Effector CD8-positive, alpha-beta T cell (primary cell): ENCODE measurements around the gene TIMP1.

Source experiments
- DNase-seq: peaks from one replicate; lab custom pipeline; 2025; lab: John Stamatoyannopoulos, UW
- total RNA-seq, 4 experiments: gene quantifications; one replicate each; lab custom pipeline; 2026; lab: John Stamatoyannopoulos, UW

TIMP1 gene
- 2.8 to 18.8 (median 12.5) reads per million in 4 experiments for total RNA-seq

DNA sequence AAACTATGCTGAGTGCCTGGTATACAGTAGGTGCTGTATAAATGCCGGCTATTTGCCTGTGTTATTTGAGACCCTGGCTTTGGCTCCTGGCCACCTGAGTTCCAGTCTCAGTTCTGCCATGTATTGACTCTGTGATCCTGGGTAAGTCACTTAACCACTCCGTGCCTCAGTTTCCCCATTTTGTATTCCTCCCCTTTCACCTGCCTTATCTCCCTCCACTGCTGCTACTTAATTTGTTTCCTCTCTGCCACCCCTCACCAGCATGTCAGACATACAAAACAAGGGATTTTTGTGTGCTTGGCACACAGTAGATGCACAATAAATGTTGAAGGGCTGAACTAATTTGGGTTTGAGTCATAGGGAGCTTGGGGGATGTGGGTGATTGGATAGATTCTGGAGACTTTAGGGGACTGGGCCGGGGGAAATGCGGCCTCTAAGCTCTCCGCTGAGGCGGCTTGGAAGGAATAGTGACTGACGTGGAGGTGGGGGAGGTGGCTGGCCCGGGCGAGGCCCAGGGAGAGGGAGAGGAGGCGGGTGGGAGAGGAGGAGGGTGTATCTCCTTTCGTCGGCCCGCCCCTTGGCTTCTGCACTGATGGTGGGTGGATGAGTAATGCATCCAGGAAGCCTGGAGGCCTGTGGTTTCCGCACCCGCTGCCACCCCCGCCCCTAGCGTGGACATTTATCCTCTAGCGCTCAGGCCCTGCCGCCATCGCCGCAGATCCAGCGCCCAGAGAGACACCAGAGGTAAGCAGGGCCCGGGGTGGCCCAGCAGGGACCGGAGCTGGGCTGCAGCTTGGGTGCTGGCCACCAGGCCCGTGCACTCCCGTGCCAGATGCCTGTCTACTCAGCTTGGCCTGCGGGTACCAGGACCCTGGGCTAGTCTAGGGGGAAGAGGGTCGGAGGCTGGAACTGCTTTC lies at the start of gene TIMP1:
Gene TIMP1, plus strand, starts transcription at position 706 of the 917 bp plus-strand sequence. CDS start 980 bp downstream, outside the sequence.
- DNase-seq = peak; percentile 37

DNA sequence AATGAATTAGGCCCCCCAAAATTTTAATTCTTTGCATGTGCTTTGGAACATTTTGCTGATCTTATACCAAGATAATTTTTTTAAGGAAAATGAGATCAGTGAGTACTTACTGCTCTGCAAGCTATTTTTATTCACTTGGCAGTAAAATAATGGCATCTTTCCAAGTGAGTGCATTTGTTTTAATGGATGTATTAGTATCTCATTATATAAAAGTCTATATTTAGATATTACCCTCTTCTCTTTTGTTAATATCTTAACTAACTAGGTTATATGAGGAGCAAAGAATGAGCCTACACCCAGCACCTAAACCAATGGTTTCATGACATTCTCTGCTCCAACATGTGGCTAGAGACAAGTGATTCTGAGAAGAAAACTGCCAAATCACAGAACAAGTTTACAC lies 42.4 kb upstream of the TIMP1 start:
- no peak for DNase-seq

DNA sequence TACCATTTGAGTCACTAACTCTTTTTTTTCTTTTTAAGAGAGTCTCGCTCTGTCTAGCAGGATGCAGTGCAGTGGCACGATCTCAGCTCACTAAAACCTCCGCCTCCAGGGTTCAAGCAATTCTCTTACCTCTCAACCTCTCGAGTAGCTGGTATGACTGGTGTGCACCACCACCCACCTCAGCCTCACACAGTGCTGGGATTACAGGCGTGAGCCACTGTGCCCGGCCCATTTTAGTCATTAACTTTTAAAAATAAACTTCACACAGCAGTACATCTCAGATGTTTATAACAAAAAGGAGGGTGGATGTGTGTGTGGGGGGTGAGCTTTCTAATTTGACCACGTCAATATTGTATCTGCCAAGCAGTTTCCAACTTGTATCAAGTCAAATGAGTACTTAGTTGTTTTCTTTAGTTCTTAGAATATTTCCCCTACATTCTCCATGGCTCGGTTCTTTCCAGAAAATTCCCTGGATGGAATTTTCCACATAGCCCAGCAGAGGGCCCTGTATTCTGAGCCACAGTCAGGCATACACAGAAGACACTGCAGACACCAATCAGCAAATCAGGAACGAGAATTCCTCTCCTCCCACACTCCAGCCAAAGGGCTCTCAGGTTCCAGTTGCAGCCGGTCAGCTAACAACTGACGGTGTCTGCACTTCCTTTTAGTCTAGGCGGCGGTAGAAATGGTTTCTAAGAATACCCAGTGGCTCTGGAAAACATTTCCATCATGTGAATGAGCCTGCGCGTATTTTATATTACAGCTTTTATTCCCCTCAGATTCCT lies 41.3 kb upstream of the TIMP1 start:
- DNase-seq = no peak

DNA sequence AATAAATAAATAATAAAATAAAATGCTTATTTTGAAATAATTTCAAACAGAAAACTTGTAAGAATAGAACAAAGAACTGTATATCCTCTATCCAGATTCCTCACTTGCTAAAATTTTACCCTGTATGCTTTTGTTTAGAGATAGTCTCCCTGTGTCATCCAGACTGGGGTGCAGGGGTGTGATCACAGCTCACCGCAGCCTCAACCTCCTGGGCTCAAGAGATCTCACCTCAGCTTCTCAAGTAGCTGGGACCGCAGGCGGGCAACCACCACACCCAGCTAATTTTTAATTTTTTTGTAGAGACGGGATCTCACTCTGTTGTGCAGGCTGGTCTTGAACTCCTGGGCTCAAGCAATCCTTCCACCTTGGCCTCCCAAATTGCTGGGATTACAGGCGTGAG lies 38.7 kb upstream of the TIMP1 start:
- DNase-seq = no peak

DNA sequence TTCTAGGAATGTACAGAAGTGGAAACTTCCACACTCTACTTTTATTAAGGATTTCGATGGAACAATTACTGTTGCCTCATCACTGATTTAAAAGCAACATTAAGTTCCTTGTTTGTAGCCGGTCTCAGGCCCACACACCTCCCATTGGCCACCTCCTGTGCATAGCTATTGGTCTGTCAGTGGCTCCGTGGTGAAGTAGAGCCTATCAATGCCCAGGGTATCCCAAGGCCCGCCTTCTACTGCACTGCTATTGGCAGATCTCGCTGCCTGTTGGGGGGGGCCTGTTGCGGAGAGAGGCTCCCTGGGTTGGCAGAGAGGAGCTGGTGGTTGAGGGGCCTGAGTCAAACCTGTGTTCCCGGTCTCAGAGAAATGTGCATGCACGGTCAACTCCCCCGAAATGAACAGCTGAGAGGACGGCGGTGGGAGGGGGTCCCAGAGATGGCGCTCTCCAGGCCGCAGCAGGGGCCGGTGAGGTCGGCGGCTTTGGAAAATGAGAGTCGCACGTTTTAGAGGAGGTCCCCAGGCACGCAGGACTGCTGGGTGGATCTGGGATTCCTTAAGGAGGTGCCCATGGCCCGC lies 26.1 kb upstream of the TIMP1 start:
- DNase-seq = peak; percentile 73

DNA sequence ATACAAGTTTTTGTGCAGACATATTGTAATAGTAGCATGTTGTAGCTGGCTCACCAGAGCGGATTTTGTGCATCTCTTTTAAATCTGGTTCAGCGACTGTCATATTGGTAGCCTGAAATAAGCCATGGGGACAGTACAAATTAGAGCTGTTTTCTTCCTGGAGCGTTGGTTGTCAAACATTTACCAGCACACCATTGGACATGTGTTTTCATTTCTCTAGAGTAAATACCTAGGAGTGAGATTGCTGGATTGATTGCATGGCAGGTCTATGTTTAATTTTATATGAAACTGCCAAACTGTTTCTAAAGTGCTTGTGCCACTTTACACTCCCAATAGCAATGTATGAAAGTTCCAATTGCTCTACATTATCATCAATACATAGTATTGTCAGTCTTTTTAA lies 23.8 kb upstream of the TIMP1 start:
- DNase-seq = no peak

DNA sequence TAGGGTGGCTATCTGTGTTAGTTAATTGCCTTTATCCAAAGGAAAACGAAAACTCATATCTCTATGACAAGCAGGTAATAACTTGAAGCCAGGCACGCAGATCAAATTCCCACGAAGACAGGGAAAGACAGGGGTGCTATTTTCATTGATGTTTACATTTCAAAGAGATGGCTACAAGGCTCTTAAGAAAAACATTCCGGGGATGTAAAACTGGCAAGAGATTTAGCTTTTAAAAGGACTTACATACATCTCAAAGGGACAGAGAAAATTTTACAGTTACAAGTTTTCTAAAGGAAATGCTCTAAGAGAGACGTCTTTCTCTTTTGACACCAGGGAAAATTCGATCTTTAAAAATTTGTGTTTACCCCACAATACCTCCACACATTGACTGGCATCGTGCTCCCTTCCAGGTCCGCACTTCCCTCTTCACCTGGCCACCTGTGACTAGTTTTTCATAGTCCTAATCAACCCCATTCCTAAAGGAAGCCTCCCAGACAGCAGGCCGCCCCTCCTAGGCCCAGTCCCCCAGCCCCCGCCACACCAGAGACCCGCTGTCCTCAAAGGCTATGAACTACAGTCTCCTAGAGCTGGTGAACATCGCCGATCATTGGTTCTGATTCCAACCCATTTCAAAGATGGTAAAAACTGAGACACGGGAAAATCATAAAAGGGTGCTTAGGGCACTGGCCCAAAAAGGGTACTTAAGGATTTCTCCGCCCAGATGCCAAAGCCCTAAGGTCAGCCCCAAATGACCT lies 21.9 kb upstream of the TIMP1 start:
- no peak for DNase-seq

DNA sequence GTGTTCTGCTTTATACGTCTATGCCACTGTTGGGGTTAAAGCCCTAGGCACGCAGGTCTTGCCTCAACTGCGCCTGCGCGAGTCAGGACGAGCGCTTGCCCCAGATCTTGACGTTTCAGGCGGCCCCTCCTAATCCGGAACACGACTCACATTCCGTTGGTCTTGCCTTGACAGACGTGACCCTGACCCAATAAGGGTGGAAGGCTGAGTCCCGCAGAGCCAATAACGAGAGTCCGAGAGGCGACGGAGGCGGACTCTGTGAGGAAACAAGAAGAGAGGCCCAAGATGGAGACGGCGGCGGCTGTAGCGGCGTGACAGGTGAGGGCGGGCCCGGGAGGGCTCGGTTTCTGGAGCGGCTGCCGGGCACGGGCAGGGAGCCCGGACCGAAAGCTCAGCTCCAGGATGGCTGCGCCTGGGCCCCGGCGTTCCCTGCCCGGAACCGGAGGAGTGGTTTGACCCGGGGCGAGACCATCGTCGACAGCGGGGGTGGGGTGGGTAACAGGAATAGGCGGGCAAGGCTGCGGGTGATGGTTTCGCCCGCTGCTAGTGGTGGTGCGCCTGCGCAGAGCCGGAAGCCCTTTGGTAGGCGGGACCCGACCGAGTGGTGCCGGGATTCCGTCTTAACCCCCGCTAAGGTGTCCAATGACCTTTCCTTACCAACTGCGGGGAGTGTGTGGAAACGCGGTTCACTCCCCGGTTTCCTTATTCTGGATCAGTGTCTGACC lies 21.1 kb upstream of the TIMP1 start, which contains the start of gene ARAF:
Gene ARAF, plus strand, starts transcription at position 272 of the 725 bp plus-strand sequence. CDS start 1,763 bp downstream, outside the sequence.
- peak; percentile 95 for DNase-seq

DNA sequence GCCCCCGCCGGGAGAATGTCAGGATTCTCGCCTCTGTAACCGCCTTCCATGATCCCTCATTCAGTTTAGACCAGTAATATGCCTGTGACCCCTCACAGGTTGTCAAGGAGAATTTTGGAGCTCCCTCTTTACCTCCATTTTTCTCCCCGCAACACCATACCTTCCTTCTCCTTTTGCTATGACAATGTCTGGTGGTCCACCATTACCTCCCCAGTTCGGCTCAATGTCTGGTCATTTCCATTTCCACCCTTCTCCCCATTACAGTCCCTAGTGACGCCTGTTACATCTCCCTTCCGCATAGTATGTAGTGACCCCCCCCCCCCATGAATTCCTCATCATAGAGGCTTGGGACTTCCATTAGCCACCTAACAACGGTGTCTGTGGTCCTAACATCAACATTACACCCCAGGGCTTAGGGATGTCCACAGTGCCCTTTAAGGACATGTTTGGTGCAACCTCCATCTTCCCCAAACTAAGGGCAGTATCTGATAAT lies 20.5 kb upstream of the TIMP1 start:
- DNase-seq = no peak

DNA sequence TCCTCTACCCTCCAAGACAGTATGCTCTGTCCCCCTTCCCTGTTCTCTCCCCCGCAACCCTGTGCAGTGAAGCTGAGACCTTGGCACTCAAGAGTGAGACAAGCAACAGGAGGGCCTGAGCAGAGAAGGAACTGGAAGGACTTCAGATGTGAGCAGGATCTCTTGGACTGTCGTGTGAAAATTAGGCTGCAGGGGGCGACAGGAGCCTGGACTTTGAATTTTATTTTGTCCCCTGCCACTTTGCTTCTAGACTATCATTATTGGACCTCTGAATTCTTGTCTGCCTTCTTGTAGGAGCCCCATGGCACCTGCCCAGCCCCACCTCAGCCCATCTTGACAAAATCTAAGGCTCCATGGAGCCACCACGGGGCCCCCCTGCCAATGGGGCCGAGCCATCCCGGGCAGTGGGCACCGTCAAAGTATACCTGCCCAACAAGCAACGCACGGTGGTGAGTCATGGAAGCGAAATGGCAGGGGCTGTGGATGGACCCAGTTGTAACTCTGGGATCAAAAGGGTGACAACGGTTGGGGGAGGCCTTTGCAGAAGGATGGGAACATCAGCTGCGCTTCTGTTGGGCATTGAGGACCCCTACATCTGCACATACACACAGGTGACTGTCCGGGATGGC lies 19.5 kb upstream of the TIMP1 start:
- no peak for DNase-seq

DNA sequence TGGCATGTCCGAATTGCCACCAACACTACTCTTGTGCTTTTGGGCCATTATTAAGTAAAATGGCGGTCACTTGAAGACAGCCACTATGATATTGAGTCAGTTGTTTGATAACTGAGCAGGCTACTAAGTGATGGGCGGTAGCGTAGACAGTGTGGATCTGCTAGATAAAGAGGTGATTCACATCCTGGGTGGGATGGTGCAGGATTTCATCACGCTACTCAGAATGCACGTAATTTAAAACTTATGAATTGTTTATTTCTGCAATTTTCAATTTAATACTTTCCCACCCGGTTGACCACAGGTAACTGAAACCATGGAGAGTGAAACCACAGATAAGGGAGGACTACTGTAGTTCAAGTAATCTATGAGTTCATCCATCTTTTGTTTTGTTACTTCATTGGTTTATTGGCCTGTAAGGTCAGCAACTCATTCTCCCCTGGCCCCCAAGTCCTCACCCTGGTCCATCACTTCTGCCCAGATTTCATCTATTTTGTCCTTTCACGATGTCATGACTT lies 18.4 kb upstream of the TIMP1 start:
- DNase-seq = no peak

DNA sequence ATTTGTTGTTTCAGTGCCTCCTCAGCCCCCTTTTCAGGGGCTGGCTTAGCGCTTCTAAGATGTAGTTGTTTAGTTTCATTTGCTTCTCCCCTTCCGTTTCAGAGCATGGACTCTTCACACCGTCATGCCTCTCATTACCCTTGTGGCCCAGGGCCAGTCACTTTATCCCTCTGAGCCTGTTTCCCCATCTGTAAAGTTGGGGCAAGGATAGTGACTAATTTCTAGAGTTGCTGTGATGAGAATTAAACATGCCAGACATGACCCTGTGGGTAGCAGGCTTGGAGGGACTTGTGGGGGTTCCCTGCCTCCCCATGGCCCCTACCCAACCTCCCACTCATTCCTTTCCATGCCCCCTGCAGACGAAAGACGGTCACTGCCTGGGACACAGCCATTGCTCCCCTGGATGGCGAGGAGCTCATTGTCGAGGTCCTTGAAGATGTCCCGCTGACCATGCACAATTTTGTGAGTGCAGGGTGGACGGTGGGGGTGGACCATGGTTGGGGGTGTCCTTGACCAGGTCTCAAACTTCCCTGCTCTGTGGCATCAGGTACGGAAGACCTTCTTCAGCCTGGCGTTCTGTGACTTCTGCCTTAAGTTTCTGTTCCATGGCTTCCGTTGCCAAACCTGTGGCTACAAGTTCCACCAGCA lies 17.7 kb upstream of the TIMP1 start:
- DNase-seq = no peak

DNA sequence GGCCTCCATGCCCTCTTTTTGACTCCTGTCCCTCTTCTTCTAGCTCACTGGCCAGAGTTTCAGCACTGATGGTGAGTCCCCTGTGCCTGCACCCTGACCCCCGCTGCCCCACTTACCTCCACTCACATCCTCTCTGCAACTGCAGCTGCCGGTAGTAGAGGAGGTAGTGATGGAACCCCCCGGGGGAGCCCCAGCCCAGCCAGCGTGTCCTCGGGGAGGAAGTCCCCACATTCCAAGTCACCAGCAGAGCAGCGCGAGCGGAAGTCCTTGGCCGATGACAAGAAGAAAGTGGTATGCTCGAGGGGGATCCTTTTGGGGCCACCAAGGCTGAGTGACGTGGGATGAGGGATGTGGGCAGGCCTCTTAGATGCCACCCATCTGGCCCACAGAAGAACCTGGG lies 15.4 kb upstream of the TIMP1 start:
- DNase-seq = no peak

DNA sequence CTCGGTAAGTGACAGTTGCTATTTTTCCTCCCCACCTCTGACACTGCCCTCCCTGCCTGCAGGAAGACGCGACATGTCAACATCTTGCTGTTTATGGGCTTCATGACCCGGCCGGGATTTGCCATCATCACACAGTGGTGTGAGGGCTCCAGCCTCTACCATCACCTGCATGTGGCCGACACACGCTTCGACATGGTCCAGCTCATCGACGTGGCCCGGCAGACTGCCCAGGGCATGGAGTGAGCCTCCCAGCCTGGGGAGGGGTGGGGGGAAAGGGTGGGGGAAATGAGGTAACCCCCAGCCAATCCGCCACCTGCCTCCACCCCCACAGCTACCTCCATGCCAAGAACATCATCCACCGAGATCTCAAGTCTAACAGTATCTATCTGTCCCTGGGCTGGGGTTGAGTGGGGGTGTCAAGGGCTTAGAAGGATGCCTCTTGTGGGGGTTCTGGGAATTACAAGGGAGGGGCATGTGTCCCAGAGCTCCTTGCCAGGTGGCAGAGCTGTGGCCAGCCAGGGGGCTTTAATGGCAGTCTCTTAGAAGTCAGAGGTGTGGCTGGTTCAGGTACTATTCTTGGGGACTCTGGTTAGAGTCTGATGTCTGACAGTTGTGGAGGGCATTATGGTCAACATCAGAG lies 13.5 kb upstream of the TIMP1 start:
- no peak for DNase-seq

DNA sequence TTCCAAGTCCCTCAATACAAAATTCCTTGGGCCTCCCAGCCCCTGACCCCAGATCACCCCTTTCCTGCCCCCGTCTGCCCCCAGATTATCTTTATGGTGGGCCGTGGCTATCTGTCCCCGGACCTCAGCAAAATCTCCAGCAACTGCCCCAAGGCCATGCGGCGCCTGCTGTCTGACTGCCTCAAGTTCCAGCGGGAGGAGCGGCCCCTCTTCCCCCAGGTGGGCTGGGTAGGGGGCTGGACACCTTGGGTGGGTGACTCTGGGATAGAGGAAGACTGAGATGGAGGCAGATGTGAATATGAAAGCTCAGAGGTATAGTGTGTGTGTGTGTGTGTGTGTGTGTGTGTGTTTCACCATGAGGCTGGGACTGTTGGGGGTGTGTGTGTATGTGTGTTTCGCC lies 11.4 kb upstream of the TIMP1 start:
- no peak for DNase-seq

DNA sequence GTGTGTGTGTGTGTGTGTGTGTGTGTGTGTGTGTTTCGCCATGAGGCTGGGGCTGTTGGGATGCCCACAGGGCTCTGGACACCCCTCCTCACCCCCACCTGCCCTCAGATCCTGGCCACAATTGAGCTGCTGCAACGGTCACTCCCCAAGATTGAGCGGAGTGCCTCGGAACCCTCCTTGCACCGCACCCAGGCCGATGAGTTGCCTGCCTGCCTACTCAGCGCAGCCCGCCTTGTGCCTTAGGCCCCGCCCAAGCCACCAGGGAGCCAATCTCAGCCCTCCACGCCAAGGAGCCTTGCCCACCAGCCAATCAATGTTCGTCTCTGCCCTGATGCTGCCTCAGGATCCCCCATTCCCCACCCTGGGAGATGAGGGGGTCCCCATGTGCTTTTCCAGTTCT lies 11.0 kb upstream of the TIMP1 start:
- DNase-seq = no peak

DNA sequence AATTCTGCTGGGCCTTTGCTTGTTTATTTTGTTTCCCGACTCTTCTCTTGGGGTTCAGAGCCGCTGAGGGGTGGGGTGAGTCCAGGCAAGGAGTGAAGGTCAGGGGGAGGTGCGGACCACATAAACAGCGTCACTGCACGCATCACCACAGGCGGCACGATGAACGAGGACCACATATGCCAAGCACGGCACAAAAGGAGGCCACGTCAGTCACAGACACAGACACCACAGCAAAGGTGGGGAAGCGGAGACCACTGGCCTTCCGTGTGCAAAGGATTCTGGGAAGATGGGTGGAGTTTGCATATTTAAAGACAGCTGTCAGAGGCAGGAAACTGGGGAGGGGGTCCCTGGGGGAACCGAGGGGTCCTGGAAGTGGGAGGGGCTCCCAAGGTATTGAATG lies 10.3 kb upstream of the TIMP1 start:
- DNase-seq = no peak

DNA sequence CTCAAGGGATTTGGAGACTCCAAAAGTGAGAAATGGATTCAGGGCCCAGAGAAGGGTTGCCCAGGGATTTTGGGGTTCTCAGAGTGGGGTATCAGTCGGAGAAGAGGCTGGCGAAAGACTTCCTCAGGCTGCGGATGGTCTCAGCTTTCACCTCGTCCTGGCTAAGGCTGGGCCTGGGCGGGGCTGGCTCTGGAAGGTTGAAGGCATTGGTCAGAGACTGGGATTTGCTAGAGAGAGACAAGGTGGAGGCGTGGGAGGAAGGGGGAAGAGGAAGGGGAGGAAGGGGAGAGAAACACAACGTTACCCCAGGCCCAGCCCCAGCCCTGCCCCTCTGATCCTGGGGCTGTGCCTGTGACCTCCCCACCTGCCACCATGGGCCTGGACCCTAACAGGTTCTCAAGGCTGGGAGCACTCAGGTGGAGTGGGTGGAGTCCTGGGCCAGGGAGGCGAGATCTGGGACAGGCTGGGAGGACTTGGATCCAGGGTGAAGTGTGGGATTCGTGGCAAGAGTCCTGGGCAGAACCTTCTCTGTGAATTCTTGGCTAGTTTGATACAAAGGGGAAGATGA lies 9.4 kb upstream of the TIMP1 start:
- no peak for DNase-seq
